ENCODE measurements around the gene FKBP10.

- no peak for TF ChIP-seq CTCF (IDR thresholded peaks at IDR 0.05; ENCODE audit: low read length)
- TF ChIP-seq EZH2 (optimal IDR thresholded peaks at IDR 0.05; ENCODE audit: low read depth, low read length), result no peak
These were observed 23.9 kb downstream of the FKBP10 start for GRCh38 chr17:41836550-41837196.
